Measurements from ENCODE around the gene CELSR1. TPM values are rescaled to one million over a fixed set of nuclear protein-coding genes. Genes with fewer than 3 reads are reported as not detected.

The CELSR1 gene
- total RNA-seq, 1 experiment from 2014 or later = 14.2 TPM

GRCh38 chr22:46464296-46464695 lies 73.1 kb downstream of the CELSR1 start:
- Histone ChIP-seq H3K9ac (ENCODE audit: low read length) (no peak overlapping the region), H2AFZ (ENCODE audit: low read length) (no peak overlapping the region), H4K20me1 (ENCODE audit: low read length) (no peaks in the 10 kb centered on the region), H3K4me2 (ENCODE audit: low read length) (no peak overlapping the region), H3K27me3 (ENCODE audit: low read length) (no peaks in the 10 kb centered on the region), H3K4me3 (ENCODE audit: low read length) (no peak overlapping the region), H3K4me1 (ENCODE audit: insufficient read depth, low read length) (peaks cover 12% of the 10 kb centered on the region; the same call in 1 of the 2 replicates), H3K27ac (ENCODE audit: low read length) (no peak overlapping the region), H3K9me3 (ENCODE audit: low read length) (no peaks in the 10 kb centered on the region), H3F3A (ENCODE audit: low read length, unreplicated experiment) (no peaks in the 10 kb centered on the region), H3K36me3 (ENCODE audit: low read depth, low read length) (no peaks in the 10 kb centered on the region), H3K9me2 (replicated peaks; ENCODE audit: low read length) (no peaks in the 10 kb centered on the region), H3K79me2 (ENCODE audit: low read length) (no peaks in the 10 kb centered on the region)
- no peak for ATAC-seq
- intact Hi-C loops (cut with micrococcal nuclease) = no loop called here
- ChIA-PET POLR2A (ENCODE audit: unreplicated experiment) (no interaction called here), CTCF (no interaction called here)
- DNase-seq = no peak
- TF ChIP-seq EZH2phosphoT487 (IDR thresholded peaks at IDR 0.05; ENCODE audit: borderline replicate concordance, low read length) (no peak), EZH2 (IDR thresholded peaks at IDR 0.05; ENCODE audit: low read length, unreplicated experiment) (no peak), CTCF (conservative IDR thresholded peaks at IDR 0.05; ENCODE audit: low read depth, low read length) (no peak)
- no TSS peak for BruUV-seq (replicated peaks)

GRCh38 chr22:46463435-46464227 lies 73.8 kb downstream of the CELSR1 start:
- no peaks in the 10 kb centered on the region for H3K79me2 ChIP-seq (ENCODE audit: low read length)
- no peak overlapping the region for H3K9ac ChIP-seq (ENCODE audit: low read length)
- no peaks in the 10 kb centered on the region for H3F3A ChIP-seq (ENCODE audit: low read length, unreplicated experiment)
- no peaks in the 10 kb centered on the region for H3K27me3 ChIP-seq (ENCODE audit: low read length)
- peaks cover 12% of the 10 kb centered on the region; the same call in 1 of the 2 replicates for H3K4me1 ChIP-seq (ENCODE audit: insufficient read depth, low read length)
- ATAC-seq = no peak
- no peak for DNase-seq
- H3K9me2 ChIP-seq (replicated peaks; ENCODE audit: low read length) = no peaks in the 10 kb centered on the region
- intact Hi-C loops (cut with micrococcal nuclease) = no loop called here
- H3K36me3 ChIP-seq (ENCODE audit: low read depth, low read length) = no peaks in the 10 kb centered on the region
- H3K4me3 ChIP-seq (ENCODE audit: low read length) = no peak overlapping the region
- TF ChIP-seq EZH2 (IDR thresholded peaks at IDR 0.05; ENCODE audit: low read length, unreplicated experiment) (no peak), EZH2phosphoT487 (IDR thresholded peaks at IDR 0.05; ENCODE audit: borderline replicate concordance, low read length) (no peak), CTCF (conservative IDR thresholded peaks at IDR 0.05; ENCODE audit: low read depth, low read length) (no peak)
- POLR2A ChIA-PET (ENCODE audit: unreplicated experiment) = no interaction called here
- H3K27ac ChIP-seq (ENCODE audit: low read length) = peak overlapping the region; percentile 30; the same call in 1 of the 2 replicates
- H4K20me1 ChIP-seq (ENCODE audit: low read length) = no peaks in the 10 kb centered on the region
- CTCF ChIA-PET = no interaction called here
- H3K9me3 ChIP-seq (ENCODE audit: low read length) = no peaks in the 10 kb centered on the region
- no TSS peak for BruUV-seq (replicated peaks)
- H3K4me2 ChIP-seq (ENCODE audit: low read length) = no peak overlapping the region
- H2AFZ ChIP-seq (ENCODE audit: low read length) = no peak overlapping the region

GRCh38 chr22:46462726-46463371 lies 74.6 kb downstream of the CELSR1 start:
- Histone ChIP-seq H3K4me1 (ENCODE audit: insufficient read depth, low read length) (peaks cover 12% of the 10 kb centered on the region; the same call in 1 of the 2 replicates), H2AFZ (ENCODE audit: low read length) (no peak overlapping the region), H3K79me2 (ENCODE audit: low read length) (no peaks in the 10 kb centered on the region), H3F3A (ENCODE audit: low read length, unreplicated experiment) (no peaks in the 10 kb centered on the region), H3K27ac (ENCODE audit: low read length) (peak overlapping the region; percentile 30), H3K9me2 (replicated peaks; ENCODE audit: low read length) (no peaks in the 10 kb centered on the region), H3K27me3 (ENCODE audit: low read length) (no peaks in the 10 kb centered on the region), H3K4me2 (ENCODE audit: low read length) (no peak overlapping the region), H3K9ac (ENCODE audit: low read length) (no peak overlapping the region), H3K36me3 (ENCODE audit: low read depth, low read length) (no peaks in the 10 kb centered on the region), H4K20me1 (ENCODE audit: low read length) (no peaks in the 10 kb centered on the region), H3K4me3 (ENCODE audit: low read length) (no peak overlapping the region), H3K9me3 (ENCODE audit: low read length) (no peaks in the 10 kb centered on the region)
- DNase-seq (peak; percentile 80), ATAC-seq (peak; percentile 71)
- BruUV-seq (replicated peaks) = no TSS peak
- intact Hi-C loops (cut with micrococcal nuclease) = no loop called here
- CTCF ChIA-PET = interaction anchor here (0.6 kb wide), 1 partner anchor 107 kb away, joined by 6 read pairs; no protein-coding TSS in a partner anchor
- POLR2A ChIA-PET (ENCODE audit: unreplicated experiment) = no interaction called here
- TF ChIP-seq EZH2phosphoT487 (IDR thresholded peaks at IDR 0.05; ENCODE audit: borderline replicate concordance, low read length) = no peak

All from PC-3 (cell line).